ENCODE results near the gene C1orf116. TPM values are rescaled to one million over a fixed set of nuclear protein-coding genes. Genes with fewer than 3 reads are reported as not detected.

C1orf116 gene
- total RNA-seq, 6 experiments from 2014 or later: 0.02 to 0.09 (median 0.06) TPM

GRCh38 chr1:206974140-206974539, 58.4 kb downstream of the C1orf116 start:
- H3K27me3 Mint-ChIP-seq (ENCODE audit: insufficient read depth): peaks cover 34% of the 10 kb centered on the region
- TF ChIP-seq CTCF (IDR thresholded peaks at IDR 0.05): no peak
- H3K36me3 Mint-ChIP-seq (ENCODE audit: low read depth): no peaks in the 10 kb centered on the region

GRCh38 chr1:206972728-206973127, 59.8 kb downstream of the C1orf116 start:
- TF ChIP-seq CTCF (IDR thresholded peaks at IDR 0.05): no peak
- H3K27ac Mint-ChIP-seq: no peak overlapping the region

More at GRCh38 chr1:206974140-206974539, 58.4 kb downstream of the C1orf116 start:
- no peak for DNase-seq
- Mint-ChIP-seq H3K4me3 (no peak overlapping the region), H3K9me3 (no peaks in the 10 kb centered on the region), H3K4me1 (ENCODE audit: low read depth) (no peaks in the 10 kb centered on the region), H3K27ac (no peak overlapping the region)

GRCh38 chr1:206971029-206971655, 61.4 kb downstream of the C1orf116 start:
- Mint-ChIP-seq H3K27ac (no peak overlapping the region), H3K4me3 (no peak overlapping the region), H3K9me3 (no peaks in the 10 kb centered on the region)

More at GRCh38 chr1:206972728-206973127, 59.8 kb downstream of the C1orf116 start:
- Mint-ChIP-seq H3K9me3 (no peaks in the 10 kb centered on the region), H3K27me3 (ENCODE audit: insufficient read depth) (peaks cover 42% of the 10 kb centered on the region), H3K4me3 (no peak overlapping the region), H3K4me1 (ENCODE audit: low read depth) (peaks cover 2% of the 10 kb centered on the region), H3K36me3 (ENCODE audit: low read depth) (no peaks in the 10 kb centered on the region)
- no peak for DNase-seq

GRCh38 chr1:206970446-206970845, 62.1 kb downstream of the C1orf116 start, which contains the start of gene FCAMR:
TSS of gene FCAMR (minus strand) at chr1:206970460. CDS start at chr1:206970125, 335 bp downstream.
- no peaks in the 10 kb centered on the region for H3K9me3 Mint-ChIP-seq
- H3K4me1 Mint-ChIP-seq (ENCODE audit: low read depth): peaks cover 8% of the 10 kb centered on the region
- no peak for DNase-seq
- TF ChIP-seq CTCF (IDR thresholded peaks at IDR 0.05): no peak
- no peak within 1 kb of the TSS for H3K27ac Mint-ChIP-seq
- H3K4me3 Mint-ChIP-seq: no peak within 1 kb of the TSS
- peaks cover 42% of the 10 kb centered on the region for H3K27me3 Mint-ChIP-seq (ENCODE audit: insufficient read depth)
- H3K36me3 Mint-ChIP-seq (ENCODE audit: low read depth): no peaks in the 10 kb centered on the region

More at GRCh38 chr1:206971029-206971655, 61.4 kb downstream of the C1orf116 start:
- Mint-ChIP-seq H3K36me3 (ENCODE audit: low read depth) (no peaks in the 10 kb centered on the region), H3K27me3 (ENCODE audit: insufficient read depth) (peaks cover 40% of the 10 kb centered on the region), H3K4me1 (ENCODE audit: low read depth) (peaks cover 8% of the 10 kb centered on the region)
- no peak for TF ChIP-seq CTCF (IDR thresholded peaks at IDR 0.05)
- DNase-seq: no peak

GRCh38 chr1:206969090-206969489, 63.5 kb downstream of the C1orf116 start:
- H3K27me3 Mint-ChIP-seq (ENCODE audit: insufficient read depth): peaks cover 43% of the 10 kb centered on the region
- no peak overlapping the region for H3K27ac Mint-ChIP-seq
- no peaks in the 10 kb centered on the region for H3K9me3 Mint-ChIP-seq
- no peak overlapping the region for H3K4me3 Mint-ChIP-seq
- DNase-seq: no peak
- no peaks in the 10 kb centered on the region for H3K36me3 Mint-ChIP-seq (ENCODE audit: low read depth)
- H3K4me1 Mint-ChIP-seq (ENCODE audit: low read depth): peaks cover 8% of the 10 kb centered on the region
- TF ChIP-seq CTCF (IDR thresholded peaks at IDR 0.05): no peak

Other genes with a start within 250 kb of the C1orf116 start
- gene IL20, start 167.1 kb downstream of the C1orf116 start, total RNA-seq (2021; fragmentation: NEBNext Ultra II Directional; extraction: Animal tissue kit (Norgen Biotek cat#: 25700)): not detected
- gene IL24, start 135.3 kb downstream of the C1orf116 start, total RNA-seq (2021; fragmentation: NEBNext Ultra II Directional; extraction: Animal tissue kit (Norgen Biotek cat#: 25700)): under 1 TPM in 1 of 6 experiments, not detected in 5; 0.24 TPM
- gene FCMR, start 110.8 kb downstream of the C1orf116 start, total RNA-seq (2021; fragmentation: NEBNext Ultra II Directional; extraction: Animal tissue kit (Norgen Biotek cat#: 25700)): 1 to 10 TPM in 2 of 6 experiments, under 1 TPM in 4; 0.28 to 1.3 (median 0.67) TPM
- gene PIGR, start 86.3 kb downstream of the C1orf116 start, total RNA-seq (2021; fragmentation: NEBNext Ultra II Directional; extraction: Animal tissue kit (Norgen Biotek cat#: 25700)): under 1 TPM in 2 of 6 experiments, not detected in 4; 0.14 to 0.26 TPM
- not detected for gene FCAMR, start 62.3 kb downstream of the C1orf116 start, total RNA-seq (2021; fragmentation: NEBNext Ultra II Directional; extraction: Animal tissue kit (Norgen Biotek cat#: 25700))
- gene YOD1, start 18.5 kb upstream of the C1orf116 start, total RNA-seq (2021; fragmentation: NEBNext Ultra II Directional; extraction: Animal tissue kit (Norgen Biotek cat#: 25700)): 10 to 100 TPM in 1 of 6 experiments, 1 to 10 TPM in 5; 6.5 to 10.6 (median 7.1) TPM
- 1 to 10 TPM; 2.5 to 7.0 (median 3.2) TPM for gene PFKFB2, start 20.5 kb upstream of the C1orf116 start, total RNA-seq (2021; fragmentation: NEBNext Ultra II Directional; extraction: Animal tissue kit (Norgen Biotek cat#: 25700))
- under 1 TPM in 5 of 6 experiments, not detected in 1; 0.15 to 0.59 (median 0.24) TPM for gene C4BPB, start 56.1 kb upstream of the C1orf116 start, total RNA-seq (2021; fragmentation: NEBNext Ultra II Directional; extraction: Animal tissue kit (Norgen Biotek cat#: 25700))
- not detected for gene C4BPA, start 71.5 kb upstream of the C1orf116 start, total RNA-seq (2021; fragmentation: NEBNext Ultra II Directional; extraction: Animal tissue kit (Norgen Biotek cat#: 25700))

Measured in HFFc6 (cell line).